G401.6 (cell line): ENCODE measurements around the gene PODN.

Source experiments
- FAIRE-seq: peaks from 2 replicates; lab custom pipeline; 2012; peaks lifted over from hg19 to GRCh38; lab: Jason Lieb, UNC

PODN gene

GRCh38 chr1:53115403-53116306, 53.6 kb downstream of the PODN start:
- no peak for FAIRE-seq

- FAIRE-seq: no peak
Measured at GRCh38 chr1:53116307-53116810, 54.3 kb downstream of the PODN start.

- no peak for FAIRE-seq
Measured at GRCh38 chr1:53116933-53117600, 55.1 kb downstream of the PODN start.

DNA sequence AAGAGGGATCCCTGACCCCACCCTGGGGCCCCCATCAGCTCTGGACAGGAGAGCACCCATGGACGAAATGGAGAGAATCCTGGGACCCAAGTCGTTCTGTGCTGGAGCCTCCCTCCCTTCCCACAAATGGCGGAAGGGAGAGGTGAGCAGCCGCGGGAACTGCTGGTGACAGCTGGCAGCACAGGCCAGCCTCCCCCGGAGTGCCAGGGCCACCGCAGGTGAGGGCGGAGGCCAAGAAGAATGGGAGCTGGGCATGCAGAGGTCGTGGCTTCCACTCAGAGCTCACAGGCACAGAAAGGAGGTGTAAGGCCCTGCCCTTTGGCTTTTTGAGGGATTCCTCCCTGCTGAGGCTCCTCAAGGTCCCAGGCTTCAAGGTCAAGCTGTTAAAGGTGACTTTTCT, 55.8 kb downstream of the PODN start:
- no peak for FAIRE-seq

- no peak for FAIRE-seq
Measured at GRCh38 chr1:53120659-53121058, 58.6 kb downstream of the PODN start.

GRCh38 chr1:53121319-53122172, 59.5 kb downstream of the PODN start:
- FAIRE-seq: no peak

- FAIRE-seq: no peak
Measured at GRCh38 chr1:53122201-53122885, 60.3 kb downstream of the PODN start.

- no peak for FAIRE-seq
Measured at GRCh38 chr1:53122961-53123413, 61.0 kb downstream of the PODN start.

DNA sequence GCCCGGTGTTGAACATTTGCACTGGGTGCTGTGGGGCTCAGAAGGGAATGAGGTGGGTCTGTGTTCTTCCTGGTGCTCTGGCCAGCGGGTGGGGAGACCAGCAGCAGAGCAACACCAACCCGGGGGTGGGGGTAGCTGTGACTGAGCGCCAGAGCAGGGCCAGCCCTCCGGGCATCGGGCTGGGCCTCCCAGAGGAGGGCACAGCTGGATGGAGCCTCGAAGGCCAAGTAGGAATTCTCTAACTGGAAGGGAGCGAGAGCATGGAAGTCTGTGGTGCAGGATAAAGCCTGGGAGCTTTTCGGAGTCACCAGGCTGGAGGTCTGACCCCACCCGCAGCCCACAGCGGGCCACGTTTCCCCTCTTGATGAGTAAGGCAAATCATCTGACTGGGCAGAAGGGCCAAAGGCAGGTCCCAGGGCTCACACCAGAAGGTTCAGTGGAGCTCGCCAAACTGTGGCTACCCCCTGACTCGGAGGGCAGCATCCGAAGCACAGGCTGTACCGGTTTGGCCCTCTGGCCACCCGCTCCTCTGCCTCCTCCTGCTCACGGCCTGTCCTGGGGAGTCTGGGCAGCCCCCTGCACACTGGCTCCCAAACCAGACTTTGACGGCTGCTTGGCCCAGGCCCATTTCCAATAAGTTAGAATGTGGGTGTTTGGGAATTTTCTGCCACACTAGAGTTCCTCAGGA, 61.6 kb downstream of the PODN start:
- FAIRE-seq: no peak

- no peak for FAIRE-seq
Measured at GRCh38 chr1:53125122-53125521, 63.1 kb downstream of the PODN start.

DNA sequence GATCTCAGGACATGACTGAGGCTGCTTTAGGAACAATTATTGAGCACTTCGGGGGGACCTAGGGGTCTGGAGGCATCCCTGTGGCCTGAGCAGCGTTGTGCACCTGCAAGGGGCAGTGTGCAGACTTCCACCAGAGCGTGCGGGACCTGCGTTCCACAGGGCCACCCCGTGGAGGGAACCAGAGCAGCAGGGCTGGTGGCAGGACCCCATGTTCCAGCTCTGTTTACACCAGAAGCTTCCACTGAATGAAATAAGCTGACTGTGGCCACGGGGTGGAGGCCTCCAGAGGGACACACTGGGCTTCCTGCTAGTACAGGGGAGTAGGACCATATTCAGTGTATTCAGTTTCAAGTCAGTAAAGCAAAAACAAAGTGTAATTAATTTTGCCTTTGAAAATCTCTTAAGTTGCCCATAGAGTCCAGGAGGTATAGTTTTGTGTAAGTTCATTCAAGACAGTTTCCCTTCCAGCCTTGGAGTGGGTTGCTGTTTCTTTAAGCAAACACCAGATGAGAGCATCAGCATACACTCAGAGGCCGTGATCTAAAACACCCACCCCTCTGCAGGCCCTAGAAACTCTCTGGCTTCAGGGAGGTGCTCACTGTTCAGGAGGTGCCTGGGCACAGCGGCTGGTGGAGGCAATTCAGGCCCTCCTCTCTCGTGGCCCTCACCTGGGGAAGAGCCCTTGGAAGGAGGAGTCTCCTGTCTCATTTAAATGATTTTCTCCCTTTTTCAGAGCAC, 63.8 kb downstream of the PODN start:
- FAIRE-seq: no peak

GRCh38 chr1:53126495-53126894, 64.5 kb downstream of the PODN start:
- FAIRE-seq: no peak

- FAIRE-seq: no peak
Measured at GRCh38 chr1:53127546-53127945, 65.5 kb downstream of the PODN start.

DNA sequence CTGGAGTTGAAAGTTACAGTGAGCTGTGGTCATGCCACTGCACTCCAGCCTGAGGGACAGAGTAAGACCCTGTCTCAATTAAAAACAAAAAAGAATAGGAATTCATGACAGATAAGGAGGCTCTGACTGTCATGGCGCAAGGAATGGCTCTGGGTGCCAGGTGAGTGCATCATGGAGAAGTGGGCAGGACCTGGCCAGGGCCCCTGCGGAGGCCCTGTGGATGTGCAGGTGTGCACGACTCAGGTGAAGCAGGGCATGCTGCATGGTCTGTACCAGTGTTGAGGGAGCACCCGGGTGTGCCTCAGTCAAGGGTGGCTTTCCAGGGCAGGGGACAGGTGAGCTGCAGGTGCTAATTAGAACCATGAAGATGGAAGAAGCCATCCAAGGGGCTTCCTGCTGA, 66.4 kb downstream of the PODN start:
- FAIRE-seq: no peak

DNA sequence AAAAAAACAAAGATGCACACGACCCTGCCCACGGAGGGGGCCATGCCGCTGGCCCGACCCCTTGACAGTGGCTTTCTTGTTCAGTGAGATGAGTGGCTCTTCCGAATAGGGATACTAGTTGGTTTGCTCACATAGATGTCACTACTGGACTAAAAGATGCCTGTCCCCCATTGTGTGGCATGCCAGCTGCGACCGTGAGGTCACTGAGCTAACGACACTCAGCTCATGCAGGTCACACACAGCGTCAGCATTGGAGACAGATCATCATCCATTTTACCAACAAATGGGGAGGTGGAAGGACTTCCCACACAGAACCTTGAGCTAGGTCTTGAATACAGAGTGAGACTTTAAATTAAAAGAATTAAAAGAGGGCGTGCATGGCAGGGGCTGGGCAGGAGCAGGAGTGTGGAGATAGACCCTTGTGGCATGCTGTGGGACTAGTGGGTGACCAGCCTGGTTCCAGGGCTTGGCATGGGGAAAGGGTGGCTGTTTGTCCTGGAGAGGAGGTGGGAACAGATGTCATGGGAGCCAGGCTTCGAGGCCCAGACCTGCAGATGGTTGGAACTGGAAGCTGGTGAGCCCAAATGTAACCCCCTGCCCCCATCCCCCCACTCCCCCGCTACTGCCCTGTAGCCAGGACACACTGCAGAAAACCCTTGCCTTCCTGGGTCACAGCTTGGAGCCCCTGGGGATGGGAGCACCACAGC, 68.0 kb downstream of the PODN start:
- FAIRE-seq: no peak

- FAIRE-seq: no peak
Measured at GRCh38 chr1:53130598-53130877, 68.5 kb downstream of the PODN start.

- no peak for FAIRE-seq
Measured at GRCh38 chr1:53130878-53131589, 69.0 kb downstream of the PODN start.

DNA sequence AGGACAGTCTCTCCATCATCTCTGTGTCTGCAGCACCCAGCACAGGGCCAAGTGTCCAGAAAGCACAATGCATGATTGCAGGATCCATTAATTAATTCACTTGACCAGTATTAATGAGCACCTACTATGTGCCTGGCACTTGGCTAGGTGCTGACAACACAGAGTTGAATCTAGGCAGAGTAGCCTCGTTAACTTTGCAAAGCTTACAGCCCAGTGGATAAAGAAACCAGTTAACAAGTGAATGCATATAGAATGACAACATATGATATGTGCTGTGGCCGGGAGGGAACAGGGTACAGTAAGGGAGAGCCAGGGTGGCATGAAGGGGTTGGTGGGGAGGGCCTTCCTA, 69.6 kb downstream of the PODN start:
- FAIRE-seq: no peak

DNA sequence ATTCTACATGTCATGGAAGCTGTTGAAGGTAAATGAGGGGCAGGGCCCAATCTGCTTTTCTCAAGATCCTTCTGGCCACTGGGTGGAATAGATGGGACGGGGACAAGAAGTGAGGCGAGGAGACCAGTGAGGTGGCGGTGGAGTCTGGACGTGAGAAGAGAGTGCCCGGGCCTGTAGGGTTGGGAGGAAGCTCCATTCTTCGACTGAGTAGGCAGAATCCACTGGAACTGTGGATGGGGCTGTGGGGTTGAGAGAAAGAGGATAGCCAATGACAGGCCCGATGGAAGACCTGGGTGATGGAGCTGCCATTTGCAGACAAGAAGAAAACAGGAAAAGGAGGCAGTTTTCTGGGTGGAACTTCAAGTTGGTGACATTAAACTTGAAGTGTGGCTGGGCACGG, 70.2 kb downstream of the PODN start:
- FAIRE-seq: no peak
